Neural progenitor cell (in vitro differentiated cells): Measurements from ENCODE around the gene KRT7. TPM values are rescaled to one million over a fixed set of nuclear protein-coding genes. Genes with fewer than 3 reads are reported as not detected.

ENCODE experiments used
- DNase-seq: peaks from one replicate; pipeline ENCODE4 v3.0.0-alpha.2; 2016; ENCODE audit warnings: low spot score
- H2AFZ ChIP-seq: fragments of 200-600 bp; sonication (generic); replicated peaks from 2 replicates; pipeline ENCODE4 v1.6.1; 2016; ENCODE audit warnings: antibody characterized with exemption
- H3F3A ChIP-seq: fragments of 200-600 bp; sonication (generic); 2 replicates; pipeline ENCODE4 v1.6.1; 2016; ENCODE audit warnings: antibody characterized with exemption, low read depth
- H3K27ac ChIP-seq: fragments of 200-600 bp; sonication (generic); 2 replicates; pipeline ENCODE4 v1.5.1; 2016; ENCODE audit warnings: mild to moderate bottlenecking
- H3K27me3 ChIP-seq: fragments of 200-600 bp; sonication (generic); 2 replicates; pipeline ENCODE4 v1.6.1; 2016; ENCODE audit warnings: mild to moderate bottlenecking, moderate library complexity
- H3K36me3 ChIP-seq: fragments of 200-600 bp; sonication (generic); 2 replicates; pipeline ENCODE4 v1.5.1; 2016
- H3K4me1 ChIP-seq: fragments of 200-600 bp; sonication (generic); 2 replicates; pipeline ENCODE4 v1.6.1; 2016; ENCODE audit warnings: mixed run types
- H3K4me2 ChIP-seq: fragments of 200-600 bp; sonication (generic); 2 replicates; pipeline ENCODE4 v1.6.1; 2016
- H3K4me3 ChIP-seq: fragments of 200-600 bp; sonication (generic); 2 replicates; pipeline ENCODE4 v1.5.1; 2016
- H3K79me2 ChIP-seq: fragments of 200-600 bp; sonication (generic); 2 replicates; pipeline ENCODE4 v1.6.1; 2016; ENCODE audit warnings: low read depth
- H3K9ac ChIP-seq: fragments of 200-600 bp; sonication (generic); 2 replicates; pipeline ENCODE4 v1.6.1; 2016
- H3K9me3 ChIP-seq: fragments of 200-600 bp; sonication (generic); 2 replicates; pipeline ENCODE4 v1.5.1; 2016; ENCODE audit warnings: low read depth
- H4K20me1 ChIP-seq: fragments of 200-600 bp; sonication (generic); 2 replicates; pipeline ENCODE4 v1.6.1; 2016; ENCODE audit warnings: low read depth
- H3K27ac Mint-ChIP-seq: 3 replicates; pipeline ENCODE4 v1.8.0; 2021; ENCODE audit warnings: mixed read lengths
- H3K27me3 Mint-ChIP-seq: 2 replicates; pipeline ENCODE4 v1.8.0; 2022; ENCODE audit warnings: low read depth, mild to moderate bottlenecking, inconsistent platforms, moderate library complexity, mixed read lengths; ENCODE audit not compliant: insufficient read depth
- H3K36me3 Mint-ChIP-seq: 3 replicates; pipeline ENCODE4 v1.8.0; 2021; ENCODE audit warnings: mixed read lengths
- H3K4me1 Mint-ChIP-seq: 3 replicates; pipeline ENCODE4 v1.8.0; 2021; ENCODE audit warnings: mixed read lengths
- H3K4me3 Mint-ChIP-seq: 3 replicates; pipeline ENCODE4 v1.8.0; 2021; ENCODE audit warnings: mild to moderate bottlenecking, moderate library complexity, mixed read lengths
- H3K9me3 Mint-ChIP-seq: 3 replicates; pipeline ENCODE4 v1.8.0; 2020; ENCODE audit warnings: mixed read lengths
- EZH2 ChIP-seq: fragments of 200-600 bp; sonication (generic); IDR thresholded peaks from 2 replicates; pipeline ENCODE4 v1.6.1; 2017; ENCODE audit warnings: antibody characterized with exemption, mild to moderate bottlenecking, moderate library complexity
- EZH2phosphoT487 ChIP-seq: fragments of 200-600 bp; sonication (generic); IDR thresholded peaks from 2 replicates; pipeline ENCODE4 v1.6.1; 2017; ENCODE audit warnings: antibody characterized with exemption
- total RNA-seq: library from RNA; depleted of rRNA; stranded (reverse); fragments of >200 nt; gene quantifications from 2 replicates; pipeline ENCODE4 v1.2.3, GENCODE V29; 2015; ENCODE audit warnings: low replicate concordance
- TF ChIP-seq, protein P1 (sequence below): fragments of 200-600 bp; sonication (generic); IDR thresholded peaks from 2 replicates; pipeline ENCODE4 v1.5.1; 2017; ENCODE audit warnings: antibody characterized with exemption, mild to moderate bottlenecking

The KRT7 gene
- total RNA-seq, 1 donor from 2014 or later = not detected

- Histone ChIP-seq H3K36me3 (no peaks in the 10 kb centered on the region), H3F3A (no peaks in the 10 kb centered on the region), H3K4me3 (no peak overlapping the region), H2AFZ (no peak overlapping the region), H4K20me1 (no peaks in the 10 kb centered on the region), H3K4me2 (peak overlapping the region; percentile 10), H3K4me1 (peaks cover 36% of the 10 kb centered on the region), H3K9me3 (no peaks in the 10 kb centered on the region), H3K79me2 (no peaks in the 10 kb centered on the region), H3K27me3 (no peaks in the 10 kb centered on the region), H3K27ac (no peak overlapping the region), H3K9ac (no peak overlapping the region)
- no peak for TF ChIP-seq EZH2
- TF ChIP-seq, protein P1, sequence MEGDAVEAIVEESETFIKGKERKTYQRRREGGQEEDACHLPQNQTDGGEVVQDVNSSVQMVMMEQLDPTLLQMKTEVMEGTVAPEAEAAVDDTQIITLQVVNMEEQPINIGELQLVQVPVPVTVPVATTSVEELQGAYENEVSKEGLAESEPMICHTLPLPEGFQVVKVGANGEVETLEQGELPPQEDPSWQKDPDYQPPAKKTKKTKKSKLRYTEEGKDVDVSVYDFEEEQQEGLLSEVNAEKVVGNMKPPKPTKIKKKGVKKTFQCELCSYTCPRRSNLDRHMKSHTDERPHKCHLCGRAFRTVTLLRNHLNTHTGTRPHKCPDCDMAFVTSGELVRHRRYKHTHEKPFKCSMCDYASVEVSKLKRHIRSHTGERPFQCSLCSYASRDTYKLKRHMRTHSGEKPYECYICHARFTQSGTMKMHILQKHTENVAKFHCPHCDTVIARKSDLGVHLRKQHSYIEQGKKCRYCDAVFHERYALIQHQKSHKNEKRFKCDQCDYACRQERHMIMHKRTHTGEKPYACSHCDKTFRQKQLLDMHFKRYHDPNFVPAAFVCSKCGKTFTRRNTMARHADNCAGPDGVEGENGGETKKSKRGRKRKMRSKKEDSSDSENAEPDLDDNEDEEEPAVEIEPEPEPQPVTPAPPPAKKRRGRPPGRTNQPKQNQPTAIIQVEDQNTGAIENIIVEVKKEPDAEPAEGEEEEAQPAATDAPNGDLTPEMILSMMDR = no peak
- TF ChIP-seq EZH2phosphoT487 = no peak
- peaks cover 6% of the 10 kb centered on the region for H3K27me3 Mint-ChIP-seq
- H3K27ac Mint-ChIP-seq = peak overlapping the region; percentile 73
- H3K4me1 Mint-ChIP-seq = peaks cover 32% of the 10 kb centered on the region
- no peaks in the 10 kb centered on the region for H3K36me3 Mint-ChIP-seq
- no peak overlapping the region for H3K4me3 Mint-ChIP-seq
- no peak for DNase-seq
- H3K9me3 Mint-ChIP-seq = no peaks in the 10 kb centered on the region
These were observed 34.4 kb upstream of the KRT7 start for GRCh38 chr12:52198454-52199215.

DNA sequence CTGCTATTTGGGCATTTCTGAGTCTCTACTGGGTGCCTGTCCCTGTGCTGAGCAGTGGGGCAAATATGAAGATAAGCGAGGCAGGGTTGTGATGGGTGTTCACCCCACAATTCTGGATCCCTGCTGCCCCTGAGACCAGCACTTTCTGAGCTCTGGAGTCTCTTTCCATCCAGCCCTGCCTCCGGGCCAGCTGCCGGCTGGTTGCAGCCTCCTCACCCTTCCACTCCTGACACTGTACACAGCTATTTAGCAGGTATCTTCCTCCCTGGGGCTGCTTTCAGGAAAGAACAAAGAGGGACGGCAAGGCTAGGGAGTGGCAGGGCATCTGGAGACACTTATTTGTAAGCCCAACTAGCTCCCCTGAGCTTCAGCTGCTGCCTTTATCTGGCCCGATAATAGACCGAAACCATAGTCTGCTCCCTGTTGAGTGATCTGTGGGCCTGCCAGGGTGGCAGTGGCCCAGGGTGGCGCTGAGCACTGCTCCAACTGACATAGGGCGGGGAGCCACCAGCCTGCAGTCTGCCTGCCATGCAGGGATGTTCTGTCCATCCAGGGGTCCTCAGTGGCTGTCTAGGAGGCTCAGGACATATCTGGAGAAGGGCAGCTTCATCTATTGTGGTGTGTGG, 33.6 kb upstream of the KRT7 start:
- Histone ChIP-seq H3K4me3 (no peak overlapping the region), H3K36me3 (no peaks in the 10 kb centered on the region), H3K27ac (no peak overlapping the region), H3K4me1 (peaks cover 36% of the 10 kb centered on the region), H3K27me3 (no peaks in the 10 kb centered on the region), H4K20me1 (no peaks in the 10 kb centered on the region), H2AFZ (no peak overlapping the region), H3F3A (no peaks in the 10 kb centered on the region), H3K79me2 (no peaks in the 10 kb centered on the region), H3K9ac (no peak overlapping the region), H3K4me2 (peak overlapping the region; percentile 10), H3K9me3 (no peaks in the 10 kb centered on the region)
- Mint-ChIP-seq H3K36me3 (no peaks in the 10 kb centered on the region), H3K4me1 (peaks cover 32% of the 10 kb centered on the region), H3K9me3 (no peaks in the 10 kb centered on the region), H3K27ac (no peak overlapping the region), H3K27me3 (peaks cover 6% of the 10 kb centered on the region), H3K4me3 (no peak overlapping the region)
- TF ChIP-seq EZH2 = no peak
- DNase-seq = no peak

GRCh38 chr12:52200086-52200780, 32.8 kb upstream of the KRT7 start:
- Histone ChIP-seq H3K79me2 (no peaks in the 10 kb centered on the region), H3K9ac (no peak overlapping the region), H4K20me1 (no peaks in the 10 kb centered on the region), H2AFZ (peak overlapping the region; percentile 12), H3K27me3 (no peaks in the 10 kb centered on the region), H3K4me3 (no peak overlapping the region), H3K4me1 (peaks cover 36% of the 10 kb centered on the region), H3K27ac (no peak overlapping the region), H3K4me2 (no peak overlapping the region), H3K36me3 (no peaks in the 10 kb centered on the region), H3F3A (no peaks in the 10 kb centered on the region), H3K9me3 (no peaks in the 10 kb centered on the region)
- TF ChIP-seq, protein P1 = no peak
- TF ChIP-seq EZH2 (no peak), EZH2phosphoT487 (no peak)
- Mint-ChIP-seq H3K9me3 (no peaks in the 10 kb centered on the region), H3K4me3 (no peak overlapping the region), H3K36me3 (no peaks in the 10 kb centered on the region), H3K4me1 (peaks cover 32% of the 10 kb centered on the region), H3K27ac (peak overlapping the region; percentile 57), H3K27me3 (peaks cover 6% of the 10 kb centered on the region)
- DNase-seq = peak; percentile 60
